Measurements from ENCODE around the gene MYH9. TPM values are rescaled to one million over a fixed set of nuclear protein-coding genes. Genes with fewer than 3 reads are reported as not detected.
A peak's percentile ranks its signal among the peaks of the same experiment; 100 is the strongest.

MYH9 gene
- total RNA-seq, 2 donors from 2014 or later, result 1,447 to 1,631 TPM

DNA sequence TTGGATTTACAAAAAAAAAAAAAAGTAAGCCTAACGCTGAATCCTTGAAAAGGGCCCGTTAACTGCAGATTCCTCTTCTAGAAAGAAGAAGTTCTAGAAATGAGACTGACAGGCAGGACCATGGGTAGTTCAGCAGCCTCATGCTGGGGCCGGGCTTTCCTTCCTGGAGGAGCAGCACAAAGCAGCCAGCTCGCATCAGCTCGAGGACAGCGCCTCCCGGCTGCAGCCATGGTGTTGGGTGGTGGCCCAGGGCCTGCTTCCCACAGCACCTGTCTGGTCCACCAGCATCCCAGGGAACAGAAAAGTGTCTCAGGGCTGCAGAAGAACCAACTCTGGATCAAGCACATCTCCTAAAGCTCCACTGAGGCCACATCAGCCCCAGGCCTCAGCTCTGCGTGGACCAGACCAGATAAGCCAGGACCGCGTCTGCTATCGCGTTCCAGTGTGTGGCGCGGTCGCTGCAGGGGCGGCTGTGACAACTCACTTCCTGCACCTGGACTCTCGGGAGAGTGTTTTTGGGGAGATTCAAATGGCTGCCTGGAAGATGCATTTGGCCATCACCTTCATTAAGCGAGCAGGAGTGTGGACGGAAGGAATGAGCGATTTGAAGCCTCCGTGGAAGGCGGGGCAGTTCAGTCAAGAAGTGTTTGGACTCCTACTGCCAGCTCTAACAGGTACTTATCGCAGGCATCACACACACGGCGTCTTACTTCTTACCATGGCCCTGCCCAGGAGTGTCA is 53.5 kb downstream of the MYH9 start:
- Histone ChIP-seq H3K27me3 (replicated peaks; ENCODE audit: insufficient read depth) (no peaks in the 10 kb centered on the region), H3K4me3 (no peak overlapping the region), H3K36me3 (peaks cover 22% of the 10 kb centered on the region), H3K4me1 (ENCODE audit: control insufficient read depth in 1 of 2, low read depth in 2 of 2) (peaks cover 93 to 100% of the 10 kb centered on the region in 2 donors), H3K9me3 (no peaks in the 10 kb centered on the region), H3K27ac (peak overlapping the region; percentile 99 to 100)
- TF ChIP-seq, protein P1, sequence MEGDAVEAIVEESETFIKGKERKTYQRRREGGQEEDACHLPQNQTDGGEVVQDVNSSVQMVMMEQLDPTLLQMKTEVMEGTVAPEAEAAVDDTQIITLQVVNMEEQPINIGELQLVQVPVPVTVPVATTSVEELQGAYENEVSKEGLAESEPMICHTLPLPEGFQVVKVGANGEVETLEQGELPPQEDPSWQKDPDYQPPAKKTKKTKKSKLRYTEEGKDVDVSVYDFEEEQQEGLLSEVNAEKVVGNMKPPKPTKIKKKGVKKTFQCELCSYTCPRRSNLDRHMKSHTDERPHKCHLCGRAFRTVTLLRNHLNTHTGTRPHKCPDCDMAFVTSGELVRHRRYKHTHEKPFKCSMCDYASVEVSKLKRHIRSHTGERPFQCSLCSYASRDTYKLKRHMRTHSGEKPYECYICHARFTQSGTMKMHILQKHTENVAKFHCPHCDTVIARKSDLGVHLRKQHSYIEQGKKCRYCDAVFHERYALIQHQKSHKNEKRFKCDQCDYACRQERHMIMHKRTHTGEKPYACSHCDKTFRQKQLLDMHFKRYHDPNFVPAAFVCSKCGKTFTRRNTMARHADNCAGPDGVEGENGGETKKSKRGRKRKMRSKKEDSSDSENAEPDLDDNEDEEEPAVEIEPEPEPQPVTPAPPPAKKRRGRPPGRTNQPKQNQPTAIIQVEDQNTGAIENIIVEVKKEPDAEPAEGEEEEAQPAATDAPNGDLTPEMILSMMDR (IDR thresholded peaks at IDR 0.05), result no peak
- DNase-seq (ENCODE audit: low spot score) (no peak), ATAC-seq (ENCODE audit: insufficient number of reproducible peaks, low FRiP score, low read depth) (no peak)

DNA sequence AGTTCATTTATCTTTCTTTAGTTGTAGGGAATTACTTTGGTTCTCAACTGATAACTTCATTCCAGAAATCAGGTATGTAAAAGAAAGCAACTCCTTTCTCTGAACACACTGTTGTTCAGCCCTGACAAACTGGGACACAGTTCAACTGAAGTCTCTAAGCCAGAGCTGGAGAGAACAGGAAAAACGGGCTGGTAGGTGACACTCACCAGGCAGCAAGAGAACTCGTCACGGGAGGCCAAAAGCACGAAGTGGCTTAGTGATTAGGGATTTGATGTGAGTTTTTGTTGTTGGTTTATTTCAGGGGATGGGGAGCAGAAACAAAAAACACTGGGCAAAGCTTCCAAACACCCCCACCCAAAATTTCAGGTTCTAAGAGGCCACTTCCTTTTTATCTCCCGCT is 54.1 kb downstream of the MYH9 start:
- Histone ChIP-seq H3K27ac (peak overlapping the region; percentile 99 to 100), H3K4me3 (no peak overlapping the region), H3K27me3 (replicated peaks; ENCODE audit: insufficient read depth) (no peaks in the 10 kb centered on the region), H3K4me1 (ENCODE audit: control insufficient read depth in 1 of 2, low read depth in 2 of 2) (peaks cover 93 to 100% of the 10 kb centered on the region in 2 donors), H3K36me3 (peaks cover 22% of the 10 kb centered on the region), H3K9me3 (no peaks in the 10 kb centered on the region)
- TF ChIP-seq, protein P1 (IDR thresholded peaks at IDR 0.05), result no peak
- DNase-seq (ENCODE audit: low spot score) (no peak), ATAC-seq (ENCODE audit: insufficient number of reproducible peaks, low FRiP score, low read depth) (no peak)

DNA sequence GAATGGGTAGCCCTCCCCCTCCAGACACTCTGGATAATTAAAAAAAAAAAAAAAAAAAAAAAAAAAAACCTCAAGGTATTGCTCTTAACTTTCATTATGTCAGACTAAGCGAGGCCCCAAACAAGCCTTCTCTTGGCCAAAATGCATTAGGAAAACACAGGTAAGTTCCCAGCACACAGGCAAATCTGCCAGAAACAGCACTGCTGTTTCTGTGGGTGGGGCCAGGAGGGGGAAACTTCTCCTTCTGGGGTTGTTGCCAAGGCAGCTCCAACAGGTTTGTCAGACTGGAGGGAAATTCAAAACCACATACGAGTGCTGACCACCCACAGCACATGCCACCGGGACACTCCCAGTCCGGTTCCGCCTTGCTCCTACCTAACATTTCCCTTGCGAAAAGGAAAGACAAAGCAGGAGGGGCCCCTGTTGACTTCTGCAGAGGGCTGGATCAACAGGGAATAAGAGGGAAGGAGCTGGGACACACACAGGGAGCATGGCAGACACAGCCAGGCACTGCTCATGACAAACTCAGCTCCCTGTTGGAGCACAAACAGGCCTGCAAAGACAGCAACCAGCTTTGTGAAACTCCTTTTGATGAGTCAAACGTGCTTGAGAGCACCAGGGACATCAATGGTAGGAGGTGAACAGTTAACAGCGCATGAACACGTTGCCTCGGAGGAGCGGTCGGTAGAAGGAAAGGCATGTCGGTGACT is 55.0 kb downstream of the MYH9 start:
- TF ChIP-seq, protein P1 (IDR thresholded peaks at IDR 0.05), result no peak
- Histone ChIP-seq H3K4me3 (peak overlapping the region; percentile 39), H3K4me1 (ENCODE audit: control insufficient read depth in 1 of 2, low read depth in 2 of 2) (peaks cover 93 to 100% of the 10 kb centered on the region in 2 donors), H3K27ac (peak overlapping the region; percentile 99 to 100), H3K36me3 (peaks cover 18% of the 10 kb centered on the region), H3K27me3 (replicated peaks; ENCODE audit: insufficient read depth) (no peaks in the 10 kb centered on the region), H3K9me3 (no peaks in the 10 kb centered on the region)
- ATAC-seq (ENCODE audit: insufficient number of reproducible peaks, low FRiP score, low read depth), result no peak
- DNase-seq (ENCODE audit: low spot score), result no peak

DNA sequence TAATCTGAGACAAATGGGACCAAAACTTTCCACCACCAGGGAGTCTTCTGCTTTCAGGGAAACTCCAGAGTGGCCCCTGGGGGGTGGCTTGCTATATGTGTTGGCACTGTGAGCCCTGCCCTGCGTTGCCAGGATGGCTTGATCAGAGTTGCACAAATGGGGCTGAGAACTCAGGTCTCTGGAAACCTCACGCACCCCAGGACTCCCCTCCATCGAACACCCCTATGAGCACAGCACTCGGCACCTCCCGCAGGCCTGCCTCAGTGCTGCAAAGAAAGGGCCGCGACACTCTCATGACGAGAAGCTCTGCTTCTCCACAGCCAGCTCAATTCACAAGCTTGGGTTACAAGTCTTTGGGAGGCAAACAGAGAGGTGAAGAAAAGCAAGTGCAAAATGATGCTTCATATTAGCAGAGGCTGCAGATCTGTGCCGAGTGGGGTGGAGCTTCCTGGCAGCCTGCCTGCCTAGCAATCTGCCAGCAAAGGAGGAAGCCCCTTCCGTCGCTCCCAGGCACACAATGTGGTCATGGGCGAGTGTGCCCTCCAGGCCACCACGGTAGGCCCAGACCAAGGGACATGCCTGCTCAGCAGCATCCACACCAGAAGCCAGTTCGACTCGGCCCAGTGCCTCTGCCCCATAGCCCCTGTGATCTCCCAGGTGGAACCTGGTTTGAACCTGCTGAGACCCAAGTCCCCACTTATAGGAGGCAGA is 55.7 kb downstream of the MYH9 start:
- Histone ChIP-seq H3K27ac (peak overlapping the region; percentile 99 to 100), H3K36me3 (peaks cover 22% of the 10 kb centered on the region), H3K9me3 (no peaks in the 10 kb centered on the region), H3K4me3 (peak overlapping the region; percentile 39), H3K27me3 (replicated peaks; ENCODE audit: insufficient read depth) (no peaks in the 10 kb centered on the region), H3K4me1 (ENCODE audit: control insufficient read depth in 1 of 2, low read depth in 2 of 2) (peaks cover 94 to 100% of the 10 kb centered on the region in 2 donors)
- ATAC-seq (ENCODE audit: insufficient number of reproducible peaks, low FRiP score, low read depth) (no peak), DNase-seq (ENCODE audit: low spot score) (no peak)
- TF ChIP-seq, protein P1 (IDR thresholded peaks at IDR 0.05), result no peak

Data from thoracic aorta (tissue), 2 donors.